HCT116 (cell line): Measurements from ENCODE around the gene COPS9. TPM values are rescaled to one million over a fixed set of nuclear protein-coding genes. Genes with fewer than 3 reads are reported as not detected.

Experiments
- ATAC-seq: fragments of 200-7000 bp; cut with Tn5 transposase; 2 replicates; pipeline ENCODE4 v1.9.1; 2020; ENCODE audit warnings: mild to moderate bottlenecking, moderate library complexity
- BruUV-seq: library from RNA; stranded (reverse); fragments of 400-500 nt; replicated peaks from 2 replicates; lab custom pipeline; 2021; lab: Mats Ljungman, UMichigan
- CTCF ChIA-PET: fragments of 300-600 bp; sonication (Branson Sonifier 250); formaldehyde crosslinking; loops from one replicate; lab custom pipeline; 2021; ENCODE audit warnings: antibody characterized with exemption; lab: Charles Lee
- POLR2A ChIA-PET: fragments of 300-600, 350-600 bp; sonication (Branson Sonifier 250); formaldehyde crosslinking; loops from one replicate; lab custom pipeline; 2021; ENCODE audit warnings: antibody characterized with exemption; lab: Charles Lee
- RAD21 ChIA-PET, 2 experiments: fragments of 300-600 bp; sonication (Branson Sonifier 250); formaldehyde crosslinking; loops; one replicate each; lab custom pipeline; 2023; ENCODE audit warnings: low total read pairs in 2 of 2; ENCODE audit not compliant: uncharacterized antibody in 2 of 2, unreplicated experiment in 2 of 2, low non-redundant PET in 1 of 2; lab: Charles Lee
- DNase-seq: peaks from one replicate; pipeline ENCODE4 v3.0.0-alpha.2; 2010; ENCODE audit warnings: low read depth, low spot score
- H2AFZ ChIP-seq: fragments of 200-600 bp; shearing (Covaris generic), sonication (generic); 2 replicates; pipeline ENCODE4 v1.6.1; 2017; ENCODE audit warnings: low read depth, mixed run types, mixed read lengths, antibody characterized with exemption, low read length; ENCODE audit not compliant: poor library complexity, severe bottlenecking
- H3K27ac ChIP-seq: 2 replicates; pipeline ENCODE4 v1.5.1; 2012; ENCODE audit warnings: low read depth, low read length
- H3K27me3 ChIP-seq: fragments of 200-600 bp; sonication (generic); 2 replicates; pipeline ENCODE4 v1.6.1; 2016; ENCODE audit warnings: mixed run types, low read length, mixed read lengths; ENCODE audit not compliant: insufficient read depth
- H3K36me3 ChIP-seq, 2 experiments: fragments of 200-500 bp in 1 of 2; fragments of 200-600 bp in 1 of 2; sonication (Bioruptor generic) in 1 of 2; sonication (generic) in 1 of 2; 2 replicates each; pipeline versions ENCODE4 v1.5.1 to v1.6.1; 2014 to 2016; ENCODE audit warnings: low read length in 2 of 2, inconsistent platforms in 1 of 2, mixed read lengths in 1 of 2, mixed run types in 1 of 2; ENCODE audit not compliant: insufficient read depth in 2 of 2, control insufficient read depth in 1 of 2
- H3K4me1 ChIP-seq, 2 experiments: fragments of 200-600 bp in 1 of 2; sonication (generic) in 1 of 2; 2 replicates each; pipeline versions ENCODE4 v1.5.1 to v1.6.1; 2012 to 2017; ENCODE audit warnings: low read length in 2 of 2, inconsistent platforms in 1 of 2, mild to moderate bottlenecking in 1 of 2, mixed read lengths in 1 of 2, mixed run types in 1 of 2, moderate library complexity in 1 of 2; ENCODE audit not compliant: insufficient read depth in 2 of 2, control insufficient read depth in 1 of 2
- H3K4me2 ChIP-seq: fragments of 200-600 bp; sonication (generic); 2 replicates; pipeline ENCODE4 v1.6.1; 2017; ENCODE audit warnings: mixed run types, low read length, mixed read lengths
- H3K4me3 ChIP-seq, 2 experiments: fragments of 200-600 bp in 1 of 2; sonication (generic) in 1 of 2; replicated peaks in 1 of 2; 2 replicates each; pipeline ENCODE4 v1.5.1; 2011 to 2016; ENCODE audit warnings: low read length in 2 of 2, control low read depth in 1 of 2, low read depth in 1 of 2, mild to moderate bottlenecking in 1 of 2, mixed read lengths in 1 of 2, mixed run types in 1 of 2
- H3K79me2 ChIP-seq: fragments of 200-600 bp; sonication (generic); 2 replicates; pipeline ENCODE4 v1.6.1; 2017; ENCODE audit warnings: mild to moderate bottlenecking, mixed run types, low read length, moderate library complexity, mixed read lengths; ENCODE audit not compliant: insufficient read depth
- H3K9ac ChIP-seq: fragments of 200-600 bp; sonication (generic); 2 replicates; pipeline ENCODE4 v1.6.1; 2016; ENCODE audit warnings: low read length, mixed read lengths
- H3K9me2 ChIP-seq: fragments of 200-600 bp; sonication (generic), shearing (Covaris generic); 2 replicates; pipeline ENCODE4 v1.6.1; 2017; ENCODE audit warnings: mixed run types, mild to moderate bottlenecking, moderate library complexity; ENCODE audit not compliant: insufficient read depth
- H3K9me3 ChIP-seq, 2 experiments: fragments of 200-500 bp in 1 of 2; fragments of 200-600 bp in 1 of 2; sonication (Bioruptor generic) in 1 of 2; sonication (generic) in 1 of 2; 2 replicates each; pipeline ENCODE4 v1.6.1; 2014 to 2017; ENCODE audit warnings: low read length in 2 of 2, mixed read lengths in 2 of 2, inconsistent platforms in 1 of 2, low read depth in 1 of 2, mild to moderate bottlenecking in 1 of 2, mixed run types in 1 of 2, moderate library complexity in 1 of 2; ENCODE audit not compliant: control insufficient read depth in 1 of 2, insufficient read depth in 1 of 2
- H4K20me1 ChIP-seq: fragments of 200-600 bp; sonication (generic), shearing (Covaris generic); 2 replicates; pipeline ENCODE4 v1.6.1; 2017; ENCODE audit warnings: mixed run types, mild to moderate bottlenecking, moderate library complexity; ENCODE audit not compliant: insufficient read depth
- CBX3 ChIP-seq: IDR thresholded peaks from 2 replicates; pipeline ENCODE4 v1.6.1; 2012; ENCODE audit warnings: low read depth
- EZH2 ChIP-seq: fragments of 200-600 bp; sonication (generic); IDR thresholded peaks from 2 replicates; pipeline ENCODE4 v1.6.1; 2017; ENCODE audit warnings: antibody characterized with exemption, mixed run types
- SIN3A ChIP-seq: IDR thresholded peaks from 2 replicates; pipeline ENCODE4 v1.6.1; 2012; ENCODE audit warnings: low read depth
- SP1 ChIP-seq: IDR thresholded peaks from 2 replicates; pipeline ENCODE4 v1.6.1; 2012; ENCODE audit warnings: low read depth
- TCF7L2 ChIP-seq: IDR thresholded peaks from 2 replicates; pipeline ENCODE4 v1.7.0; 2011; ENCODE audit warnings: borderline replicate concordance, inconsistent platforms; ENCODE audit not compliant: insufficient read depth, insufficient read length; ENCODE audit errors: extremely low read depth
- YY1 ChIP-seq: IDR thresholded peaks from 2 replicates; pipeline ENCODE4 v1.6.1; 2011; ENCODE audit warnings: low read length, low read depth, moderate library complexity, mild to moderate bottlenecking; ENCODE audit not compliant: insufficient replicate concordance; ENCODE audit errors: extremely low read depth
- ZNF274 ChIP-seq: fragments of 200-500 bp; sonication (Bioruptor generic); IDR thresholded peaks from 2 replicates; pipeline ENCODE4 v1.6.1; 2014; ENCODE audit warnings: mild to moderate bottlenecking, low read depth, low read length, inconsistent platforms
- intact Hi-C: fragments of 100-400 bp; cut with micrococcal nuclease; formaldehyde crosslinking; loops from 2 replicates; pipeline ENCODE4 v1.10.0; 2022
- total RNA-seq: library from RNA; stranded (reverse); gene quantifications from one replicate; pipeline ENCODE4 v1.2.1, GENCODE V29; 2021; ENCODE audit not compliant: unreplicated experiment
- TF ChIP-seq, protein P1 (sequence below), 3 experiments: fragments of 200-600 bp in 1 of 3; sonication (generic) in 1 of 3; IDR thresholded peaks in 2 of 3; conservative IDR thresholded peaks in 1 of 3; 2 replicates each; pipeline ENCODE4 v1.5.1; 2012 to 2017; ENCODE audit warnings: low read depth in 2 of 3, low read length in 2 of 3, antibody characterized with exemption in 1 of 3, borderline replicate concordance in 1 of 3, control low read depth in 1 of 3, mild to moderate bottlenecking in 1 of 3, mixed read lengths in 1 of 3, mixed run types in 1 of 3, moderate library complexity in 1 of 3; ENCODE audit not compliant: insufficient read depth in 1 of 3
- TF ChIP-seq, protein P2 (sequence below): IDR thresholded peaks from 2 replicates; pipeline ENCODE4 v1.6.1; 2012
- TF ChIP-seq, protein P3 (sequence below): IDR thresholded peaks from 2 replicates; pipeline ENCODE4 v1.6.1; 2012; ENCODE audit warnings: low read depth

Gene COPS9
- total RNA-seq, 1 experiment from 2014 or later: 111 TPM

DNA sequence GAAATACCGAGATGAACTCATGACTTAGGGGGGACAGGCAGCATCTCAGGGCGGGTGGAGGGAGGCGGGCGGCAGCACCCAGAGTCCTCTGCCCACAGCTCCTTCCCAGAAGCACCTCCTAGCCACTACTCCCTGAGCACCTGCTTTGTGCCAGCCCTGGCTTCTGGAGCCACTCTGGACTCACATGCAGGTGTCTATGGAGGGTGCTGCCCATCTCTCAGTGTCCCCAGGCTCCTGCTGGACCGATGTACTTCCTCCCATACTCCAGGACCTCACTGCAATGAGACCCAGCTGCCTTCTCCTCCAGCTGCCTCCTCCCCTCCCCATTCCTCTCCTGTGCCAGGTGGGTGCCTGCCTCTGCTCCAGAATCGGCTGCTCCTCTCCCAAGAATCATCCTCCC is 26.4 kb upstream of the COPS9 start:
- Histone ChIP-seq H3K4me2 (no peak overlapping the region), H3K9ac (no peak overlapping the region), H3K4me3 (no peak overlapping the region), H3K36me3 (no peaks in the 10 kb centered on the region), H3K27me3 (no peaks in the 10 kb centered on the region; the same call in 1 of the 2 replicates), H2AFZ (no peak overlapping the region), H3K27ac (no peak overlapping the region), H4K20me1 (no peaks in the 10 kb centered on the region), H3K4me1 (no peaks in the 10 kb centered on the region), H3K9me2 (no peaks in the 10 kb centered on the region), H3K79me2 (no peaks in the 10 kb centered on the region), H3K9me3 (no peaks in the 10 kb centered on the region)
- no peak for TF ChIP-seq SP1
- TF ChIP-seq EZH2: no peak
- TF ChIP-seq SIN3A: no peak
- TF ChIP-seq, protein P1, sequence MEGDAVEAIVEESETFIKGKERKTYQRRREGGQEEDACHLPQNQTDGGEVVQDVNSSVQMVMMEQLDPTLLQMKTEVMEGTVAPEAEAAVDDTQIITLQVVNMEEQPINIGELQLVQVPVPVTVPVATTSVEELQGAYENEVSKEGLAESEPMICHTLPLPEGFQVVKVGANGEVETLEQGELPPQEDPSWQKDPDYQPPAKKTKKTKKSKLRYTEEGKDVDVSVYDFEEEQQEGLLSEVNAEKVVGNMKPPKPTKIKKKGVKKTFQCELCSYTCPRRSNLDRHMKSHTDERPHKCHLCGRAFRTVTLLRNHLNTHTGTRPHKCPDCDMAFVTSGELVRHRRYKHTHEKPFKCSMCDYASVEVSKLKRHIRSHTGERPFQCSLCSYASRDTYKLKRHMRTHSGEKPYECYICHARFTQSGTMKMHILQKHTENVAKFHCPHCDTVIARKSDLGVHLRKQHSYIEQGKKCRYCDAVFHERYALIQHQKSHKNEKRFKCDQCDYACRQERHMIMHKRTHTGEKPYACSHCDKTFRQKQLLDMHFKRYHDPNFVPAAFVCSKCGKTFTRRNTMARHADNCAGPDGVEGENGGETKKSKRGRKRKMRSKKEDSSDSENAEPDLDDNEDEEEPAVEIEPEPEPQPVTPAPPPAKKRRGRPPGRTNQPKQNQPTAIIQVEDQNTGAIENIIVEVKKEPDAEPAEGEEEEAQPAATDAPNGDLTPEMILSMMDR (IDR thresholded peaks at IDR 0.05 in 2 of 3, conservative IDR thresholded peaks at IDR 0.05 in 1 of 3; ENCODE audit: borderline replicate concordance in 1 of 3, insufficient read depth in 1 of 3, low read depth in 2 of 3, low read length in 2 of 3): no peak
- TF ChIP-seq, protein P2, sequence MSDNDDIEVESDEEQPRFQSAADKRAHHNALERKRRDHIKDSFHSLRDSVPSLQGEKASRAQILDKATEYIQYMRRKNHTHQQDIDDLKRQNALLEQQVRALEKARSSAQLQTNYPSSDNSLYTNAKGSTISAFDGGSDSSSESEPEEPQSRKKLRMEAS: no peak
- no peak for TF ChIP-seq YY1
- TF ChIP-seq, protein P3, sequence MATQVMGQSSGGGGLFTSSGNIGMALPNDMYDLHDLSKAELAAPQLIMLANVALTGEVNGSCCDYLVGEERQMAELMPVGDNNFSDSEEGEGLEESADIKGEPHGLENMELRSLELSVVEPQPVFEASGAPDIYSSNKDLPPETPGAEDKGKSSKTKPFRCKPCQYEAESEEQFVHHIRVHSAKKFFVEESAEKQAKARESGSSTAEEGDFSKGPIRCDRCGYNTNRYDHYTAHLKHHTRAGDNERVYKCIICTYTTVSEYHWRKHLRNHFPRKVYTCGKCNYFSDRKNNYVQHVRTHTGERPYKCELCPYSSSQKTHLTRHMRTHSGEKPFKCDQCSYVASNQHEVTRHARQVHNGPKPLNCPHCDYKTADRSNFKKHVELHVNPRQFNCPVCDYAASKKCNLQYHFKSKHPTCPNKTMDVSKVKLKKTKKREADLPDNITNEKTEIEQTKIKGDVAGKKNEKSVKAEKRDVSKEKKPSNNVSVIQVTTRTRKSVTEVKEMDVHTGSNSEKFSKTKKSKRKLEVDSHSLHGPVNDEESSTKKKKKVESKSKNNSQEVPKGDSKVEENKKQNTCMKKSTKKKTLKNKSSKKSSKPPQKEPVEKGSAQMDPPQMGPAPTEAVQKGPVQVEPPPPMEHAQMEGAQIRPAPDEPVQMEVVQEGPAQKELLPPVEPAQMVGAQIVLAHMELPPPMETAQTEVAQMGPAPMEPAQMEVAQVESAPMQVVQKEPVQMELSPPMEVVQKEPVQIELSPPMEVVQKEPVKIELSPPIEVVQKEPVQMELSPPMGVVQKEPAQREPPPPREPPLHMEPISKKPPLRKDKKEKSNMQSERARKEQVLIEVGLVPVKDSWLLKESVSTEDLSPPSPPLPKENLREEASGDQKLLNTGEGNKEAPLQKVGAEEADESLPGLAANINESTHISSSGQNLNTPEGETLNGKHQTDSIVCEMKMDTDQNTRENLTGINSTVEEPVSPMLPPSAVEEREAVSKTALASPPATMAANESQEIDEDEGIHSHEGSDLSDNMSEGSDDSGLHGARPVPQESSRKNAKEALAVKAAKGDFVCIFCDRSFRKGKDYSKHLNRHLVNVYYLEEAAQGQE: no peak
- no peak for TF ChIP-seq ZNF274
- no peak for TF ChIP-seq TCF7L2
- no peak for TF ChIP-seq CBX3
- intact Hi-C loops: no loop called here
- CTCF ChIA-PET: no interaction called here
- no peak for ATAC-seq
- no TSS peak for BruUV-seq
- POLR2A ChIA-PET: no interaction called here
- RAD21 ChIA-PET: no interaction called here
- DNase-seq: no peak
